GM12878 (cell line): ENCODE measurements around the gene PCGF1. TPM values are rescaled to one million over a fixed set of nuclear protein-coding genes. Genes with fewer than 3 reads are reported as not detected.

ENCODE experiments used
- BMI1 ChIP-seq: fragments of 450-650 bp; IDR thresholded peaks from 2 replicates; pipeline ENCODE4 v1.6.1; 2016; ENCODE audit warnings: mild to moderate bottlenecking, moderate library complexity, borderline replicate concordance
- HSF1 ChIP-seq: fragments of 150-350 bp; IDR thresholded peaks from 2 replicates; pipeline ENCODE4 v1.6.1; 2014; ENCODE audit warnings: mild to moderate bottlenecking, low read depth, low read length
- KDM1A ChIP-seq: fragments of 200-600 bp; sonication (generic); IDR thresholded peaks from 2 replicates; pipeline ENCODE4 v1.6.1; 2016; ENCODE audit warnings: borderline replicate concordance
- MAX ChIP-seq: IDR thresholded peaks from 2 replicates; pipeline ENCODE4 v1.6.1; 2012; ENCODE audit warnings: low read depth, low read length, improper control_type of control experiment
- SKIL ChIP-seq: fragments of 450-650 bp; IDR thresholded peaks from 2 replicates; pipeline ENCODE4 v1.6.1; 2017; ENCODE audit warnings: mild to moderate bottlenecking, low read depth, inconsistent platforms; ENCODE audit not compliant: poor library complexity, severe bottlenecking
- ZBED1 ChIP-seq: IDR thresholded peaks from 2 replicates; pipeline ENCODE4 v1.6.1; 2016; ENCODE audit warnings: borderline replicate concordance
- polyA plus RNA-seq, 11 experiments: library from polyadenylated mRNA; depleted of rRNA in 4 of 11; unstranded in 6 of 11; stranded (reverse) in 5 of 11; fragments of >200 nt; fragmentation: Nextera tagmentation in 4 of 11; fragmentation: Illumina TruSeq in 1 of 11; extraction: Ambion mirVana in 4 of 11; extraction: Trizol in 1 of 11; gene quantifications; 1 replicate in 1 of 11; 2 replicates in 10 of 11; pipeline versions ENCODE4 v1.2.1 to v1.2.3, GENCODE V29; 2011 to 2016; ENCODE audit warnings: inconsistent platforms in 2 of 11, missing spikeins in 2 of 11, low read depth in 1 of 11
- total RNA-seq, 4 experiments: library from RNA; depleted of rRNA in 3 of 4; stranded (reverse); fragments of >200 nt in 3 of 4; fragmentation: Illumina TruSeq in 1 of 4; extraction: Trizol in 1 of 4; gene quantifications; 2 replicates each; pipeline versions ENCODE4 v1.2.1 to v1.2.3, GENCODE V29; 2013 to 2021

The PCGF1 gene
- total and polyA plus RNA-seq, 10 of the 15 experiments (the other 5 are each of a cell fraction or from before 2014, with no cell fraction given), result 23.1 to 50.8 (median 27.4) TPM

- no peak for TF ChIP-seq HSF1
- no peak for TF ChIP-seq MAX
- no peak for TF ChIP-seq SKIL
- TF ChIP-seq ZBED1, result no peak
- peak; percentile 96 for TF ChIP-seq BMI1
- no peak for TF ChIP-seq KDM1A
Observed at GRCh38 chr2:74513605-74514367, 6.3 kb upstream of the PCGF1 start (continued).
